Dedifferentiated amniotic fluid mesenchymal stem cell (primary cell): Measurements from ENCODE around the gene MAP6.

ENCODE experiments used
- DNase-seq: peaks from one replicate; pipeline ENCODE4 v3.0.0-alpha.2; 2016; ENCODE audit errors: extremely low spot score

The MAP6 gene

DNA sequence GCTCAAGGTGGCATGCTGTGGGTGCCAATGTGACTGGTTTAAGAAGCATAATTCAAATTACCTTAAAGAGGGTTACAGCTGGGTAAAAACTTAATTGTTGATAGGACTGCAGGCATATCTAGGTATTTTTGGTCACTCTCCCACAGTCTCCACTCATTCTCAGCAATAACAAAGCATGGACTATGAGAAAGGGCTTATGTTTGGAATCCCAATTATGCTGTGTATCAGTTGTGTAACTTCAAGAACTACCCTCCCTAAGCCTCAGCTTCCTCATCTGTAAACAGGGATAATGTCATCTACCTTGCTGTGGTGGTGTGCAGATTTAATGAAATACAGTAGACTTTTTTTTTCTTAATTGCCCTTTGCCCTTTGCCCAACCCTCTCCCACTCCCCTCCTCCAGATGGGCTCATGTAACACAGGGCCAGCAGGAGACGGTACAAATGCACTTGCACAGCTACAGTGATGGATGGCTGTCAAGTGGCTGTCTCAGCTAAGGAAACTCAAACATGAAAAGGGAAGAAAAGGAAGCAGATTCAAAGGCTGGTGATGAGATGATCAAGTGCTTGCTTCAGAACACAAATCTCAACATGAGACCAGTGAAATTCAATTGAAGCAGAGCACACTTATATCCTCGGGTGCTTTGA lies 37.6 kb downstream of the MAP6 start:
- DNase-seq = no peak

DNA sequence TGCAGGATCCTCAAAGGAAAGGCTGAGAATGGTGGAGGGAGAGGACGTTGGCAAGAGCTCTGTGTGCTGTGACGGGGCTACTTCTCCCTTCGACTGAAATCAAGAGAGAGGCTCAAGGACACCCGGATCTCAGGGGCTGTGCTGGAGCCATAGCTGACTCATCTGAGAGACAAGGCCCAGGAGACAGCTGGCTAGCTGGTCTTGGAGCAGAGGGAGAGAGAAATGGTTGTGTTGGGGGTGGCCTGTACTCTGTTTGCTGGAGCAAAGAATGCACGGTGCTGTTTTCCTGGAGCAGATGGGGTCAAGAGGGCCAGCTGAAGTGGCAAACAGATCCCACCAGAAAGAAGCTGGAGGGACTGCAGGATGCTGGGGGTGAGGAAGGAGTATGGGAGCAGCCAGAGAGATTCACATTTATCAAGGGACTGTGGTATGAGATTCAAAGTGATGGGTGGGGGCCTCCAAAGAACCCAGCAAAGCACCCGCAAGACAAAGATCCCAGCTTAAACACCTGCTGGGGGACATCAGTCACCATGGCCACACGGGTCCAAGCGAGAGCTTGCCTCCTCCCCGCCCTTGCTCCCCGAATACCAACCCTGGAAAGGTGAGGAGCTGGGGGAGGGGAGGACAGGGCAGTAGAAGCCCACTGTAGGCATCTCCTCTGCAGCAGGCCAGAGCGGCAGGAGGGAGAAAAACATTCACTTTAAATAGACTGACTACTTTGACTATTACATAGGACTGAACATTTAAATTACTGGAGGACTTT lies 40.8 kb downstream of the MAP6 start:
- DNase-seq = no peak

DNA sequence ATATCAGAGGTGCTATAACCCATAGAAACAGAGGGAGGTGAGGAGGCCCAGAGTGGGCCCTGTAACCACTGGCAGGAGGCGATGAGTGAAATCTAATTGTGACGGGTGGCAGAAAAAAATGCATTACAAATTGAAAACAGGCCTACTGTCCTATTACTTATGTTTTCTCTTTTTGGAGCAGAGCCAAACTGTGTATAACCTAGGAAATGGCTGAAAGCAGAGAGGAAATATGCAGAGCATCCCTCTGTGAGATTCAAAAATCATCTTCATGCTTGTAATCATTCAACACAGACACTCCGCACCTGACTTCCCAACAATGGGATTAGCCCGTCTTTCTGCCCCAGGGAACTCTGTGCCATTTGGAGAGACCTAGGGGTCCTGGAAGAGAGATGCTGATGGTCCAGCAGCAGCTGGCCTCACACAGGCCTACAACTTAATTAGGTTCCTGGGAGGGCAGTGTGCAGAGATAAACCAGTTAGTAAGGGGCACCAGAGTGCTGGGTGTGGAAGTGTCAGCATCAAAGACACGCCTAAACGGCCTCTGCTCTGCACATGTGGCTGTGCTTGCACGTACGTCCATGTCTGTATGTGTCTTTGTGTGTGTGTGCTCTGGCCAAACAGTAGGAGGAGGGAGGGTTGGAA lies 41.8 kb downstream of the MAP6 start:
- DNase-seq = no peak

DNA sequence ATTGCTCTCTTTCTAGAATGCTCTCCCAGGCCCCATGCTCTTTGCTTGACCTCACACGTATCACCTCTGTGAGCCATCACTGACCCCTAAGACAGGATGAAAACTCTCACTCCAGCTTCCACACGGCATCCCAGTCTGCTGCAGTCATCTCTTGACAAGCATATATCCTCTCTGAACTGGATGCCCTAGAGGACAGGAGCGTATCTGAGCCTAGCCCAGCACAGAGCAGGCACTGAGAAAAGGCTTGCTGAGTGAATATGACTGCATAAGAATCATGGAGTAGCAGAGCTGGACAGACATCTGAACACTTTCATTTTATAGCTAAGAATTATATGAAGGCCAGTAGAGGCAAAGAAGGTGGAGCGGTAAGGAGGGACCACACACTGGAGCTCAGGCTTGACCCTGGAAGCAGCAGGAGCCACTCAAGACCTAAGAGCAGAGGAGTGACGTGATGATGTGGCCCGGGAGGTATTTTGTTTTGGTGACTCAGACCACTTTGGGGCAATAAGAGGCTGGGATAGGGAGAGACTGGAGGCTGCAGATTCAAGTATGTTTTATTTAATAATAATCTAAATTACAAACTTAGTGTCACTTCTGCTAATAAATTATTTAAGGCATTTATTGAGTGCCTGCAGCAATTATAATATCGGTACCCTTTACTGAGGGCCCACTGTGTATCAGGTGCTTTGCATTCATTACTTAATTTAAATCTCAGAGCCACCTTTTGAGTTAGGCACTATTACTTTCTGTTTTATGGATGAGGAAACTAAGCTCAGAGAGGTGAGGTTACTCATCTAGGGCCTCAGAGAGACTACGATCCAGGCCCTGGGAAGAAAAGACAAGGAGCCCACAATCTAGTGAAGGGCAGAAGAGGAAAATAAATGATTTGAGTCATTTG lies 42.6 kb downstream of the MAP6 start:
- peak; percentile 65 for DNase-seq

DNA sequence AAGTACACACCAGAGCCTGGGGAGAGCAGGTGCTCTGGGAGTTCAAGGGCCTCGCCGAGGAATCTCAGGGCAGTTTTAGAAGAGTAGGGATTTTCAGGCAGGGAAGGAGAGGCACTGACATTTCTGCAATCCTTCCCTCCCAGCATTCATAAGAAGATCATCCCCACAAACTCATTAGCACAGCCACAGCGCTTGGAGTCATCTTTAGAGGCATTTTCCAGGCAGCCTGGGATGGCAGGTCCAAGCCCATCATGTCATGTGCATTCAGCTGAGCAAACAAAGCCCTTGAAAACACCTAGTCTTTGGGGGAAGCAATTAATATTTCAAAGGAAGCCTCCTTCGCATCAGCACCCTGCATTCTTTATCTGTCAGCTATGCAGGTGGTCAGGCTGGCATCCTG lies 43.8 kb downstream of the MAP6 start:
- no peak for DNase-seq

DNA sequence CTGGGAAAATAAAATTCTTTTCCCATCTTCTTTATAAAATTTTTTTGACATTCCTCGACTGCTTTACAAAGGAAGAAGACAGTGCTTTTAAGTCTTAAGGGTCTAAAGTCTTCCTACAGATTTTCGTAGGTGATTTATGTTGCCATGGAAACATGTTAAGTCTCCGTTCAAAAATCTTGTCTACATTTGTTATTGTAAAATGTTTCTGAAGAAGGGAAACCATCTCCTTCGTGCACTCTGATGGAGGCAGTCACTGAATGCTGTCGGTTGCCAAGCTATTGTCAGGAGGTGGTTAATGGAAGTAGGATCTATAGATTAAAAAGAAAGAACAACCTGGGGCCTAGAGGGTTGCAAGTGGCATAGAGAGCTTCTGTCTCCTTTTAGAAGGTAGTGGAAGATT lies 52.6 kb downstream of the MAP6 start:
- no peak for DNase-seq

DNA sequence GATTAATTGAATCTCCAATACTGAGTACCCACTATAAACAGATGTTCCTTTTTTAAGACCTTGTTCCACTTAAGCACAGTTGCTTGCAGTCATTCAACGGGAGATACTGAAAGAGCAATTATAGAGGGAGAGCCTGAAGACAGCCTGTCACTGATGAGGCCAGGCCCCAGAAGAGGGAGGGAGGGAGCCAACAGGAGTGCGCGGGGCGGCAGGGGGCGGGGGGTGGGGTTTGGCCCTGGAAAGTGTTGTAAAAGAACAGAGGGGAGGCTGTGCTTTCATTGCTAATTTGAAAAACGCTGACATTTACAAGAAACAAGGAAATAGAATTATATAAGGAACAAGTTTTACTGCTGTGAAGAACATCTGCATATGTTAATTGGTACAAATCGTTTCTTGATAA lies 53.1 kb downstream of the MAP6 start:
- no peak for DNase-seq

DNA sequence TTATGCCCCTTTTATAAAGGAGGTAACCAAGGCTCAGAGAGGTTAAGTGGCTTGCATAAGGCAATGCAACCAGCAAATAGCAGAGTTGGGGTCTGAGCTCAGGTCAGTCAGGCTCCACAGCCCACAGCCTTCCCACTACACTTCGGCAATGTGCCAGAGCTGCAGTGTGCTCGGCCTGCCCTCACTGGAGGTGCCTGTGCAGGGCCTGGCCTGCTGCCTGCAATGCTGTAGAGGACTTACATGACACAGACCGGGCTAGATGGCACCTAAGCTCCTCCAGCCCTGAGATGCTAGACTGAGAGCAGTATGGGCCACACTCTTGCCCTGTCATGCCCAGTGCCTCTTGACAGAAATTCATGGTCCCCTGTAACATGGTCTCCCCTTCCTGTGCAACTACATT lies 57.0 kb downstream of the MAP6 start:
- DNase-seq = no peak

DNA sequence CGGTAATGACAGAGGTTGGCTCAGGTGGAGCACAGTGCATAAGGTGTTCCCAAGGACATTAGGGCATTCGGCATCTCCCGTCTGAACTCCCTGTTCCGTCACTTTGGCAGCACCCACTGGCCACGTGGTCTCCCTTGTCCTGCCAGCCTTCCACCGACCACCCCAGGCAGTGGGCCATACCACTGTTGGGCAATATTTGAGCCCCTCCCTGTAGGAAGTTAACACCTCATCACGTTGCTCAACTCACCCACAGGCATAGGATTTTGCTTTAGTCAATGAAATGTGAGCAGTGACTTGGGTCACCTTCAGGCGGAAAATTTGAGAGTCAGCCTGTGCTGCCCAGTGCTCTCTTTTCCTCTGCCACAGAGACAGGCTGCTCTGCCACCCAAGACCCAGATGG lies 62.7 kb downstream of the MAP6 start:
- DNase-seq = no peak

DNA sequence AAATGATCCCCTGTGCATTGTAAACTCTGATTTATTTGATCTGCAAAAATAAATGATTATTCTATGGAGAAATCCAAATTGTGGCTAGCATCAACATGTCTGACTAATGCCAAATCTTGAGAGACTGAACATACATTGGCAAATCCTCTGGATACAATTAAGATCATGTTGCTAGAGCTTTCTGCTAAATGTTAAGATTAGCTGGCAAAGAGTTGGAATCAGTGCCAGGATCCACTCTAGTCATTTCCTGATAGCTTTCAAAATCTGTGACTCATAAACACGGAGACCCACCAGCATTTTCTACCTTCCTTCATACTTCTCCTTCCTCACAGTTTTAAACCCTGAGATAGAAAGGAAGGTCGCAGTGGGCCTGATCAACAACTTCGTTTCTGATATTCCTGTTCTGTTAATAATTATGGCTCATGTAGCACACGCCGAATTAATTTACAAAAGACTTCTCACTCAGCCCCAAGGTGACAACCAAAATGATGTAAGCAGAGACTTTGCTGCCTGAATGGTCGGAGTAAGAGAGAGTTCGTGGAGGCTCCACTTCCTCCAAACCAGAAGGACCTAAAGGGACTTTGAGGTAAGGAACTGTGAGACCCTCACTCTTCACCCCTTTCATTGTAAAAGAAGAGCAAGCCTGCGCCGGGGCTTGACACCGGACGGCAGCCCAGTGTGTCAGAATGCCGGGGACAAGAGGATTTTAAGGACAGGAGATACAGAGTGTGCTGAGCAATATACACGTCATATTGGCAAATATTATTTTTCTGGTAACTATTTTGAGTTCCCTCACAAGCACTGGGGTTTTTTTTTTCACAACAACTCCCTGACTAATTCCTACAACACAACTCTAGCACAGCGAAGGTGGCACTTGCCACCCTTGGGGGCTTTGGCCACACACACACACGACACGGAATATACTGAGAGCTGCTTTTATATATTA lies 64.8 kb downstream of the MAP6 start:
- peak; percentile 82 for DNase-seq

DNA sequence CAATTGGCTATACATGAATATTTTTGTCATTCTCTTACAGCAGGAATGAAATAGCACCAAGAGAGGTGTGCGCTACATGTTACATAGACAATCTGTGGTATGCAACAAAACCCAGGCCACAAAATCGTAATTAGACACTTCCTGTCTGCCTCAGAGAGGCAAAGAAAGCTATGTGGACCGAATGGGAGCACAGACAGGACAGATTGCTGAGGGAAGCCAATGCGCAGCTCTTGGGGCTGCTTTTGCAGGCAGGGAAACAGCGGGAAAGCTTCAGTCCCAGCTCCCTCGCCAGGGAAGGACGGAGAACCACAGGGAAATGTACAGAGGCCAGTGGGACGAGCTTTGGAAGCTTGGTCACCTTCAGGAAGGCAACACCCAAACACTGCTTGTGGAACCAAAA lies 65.9 kb downstream of the MAP6 start:
- DNase-seq = no peak

DNA sequence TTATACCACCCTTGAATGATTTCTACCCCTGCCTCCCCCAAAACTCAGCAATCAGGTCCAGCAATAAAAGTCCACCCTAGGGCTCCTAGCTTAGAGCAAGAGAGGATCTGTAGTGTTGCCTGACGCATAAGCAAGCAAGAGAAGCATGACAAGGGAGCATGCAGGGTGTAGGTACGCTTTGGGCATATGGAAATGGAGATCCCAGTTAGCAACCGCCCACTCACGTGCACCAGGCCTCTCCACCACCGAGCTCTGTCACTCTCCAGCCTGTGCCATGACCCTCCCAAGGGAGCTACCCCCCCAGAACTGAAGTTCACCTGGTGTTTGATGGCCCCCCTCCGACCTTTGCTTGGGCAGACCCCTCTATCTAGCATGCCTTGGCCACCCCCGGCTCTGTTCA lies 67.3 kb downstream of the MAP6 start:
- DNase-seq = no peak

DNA sequence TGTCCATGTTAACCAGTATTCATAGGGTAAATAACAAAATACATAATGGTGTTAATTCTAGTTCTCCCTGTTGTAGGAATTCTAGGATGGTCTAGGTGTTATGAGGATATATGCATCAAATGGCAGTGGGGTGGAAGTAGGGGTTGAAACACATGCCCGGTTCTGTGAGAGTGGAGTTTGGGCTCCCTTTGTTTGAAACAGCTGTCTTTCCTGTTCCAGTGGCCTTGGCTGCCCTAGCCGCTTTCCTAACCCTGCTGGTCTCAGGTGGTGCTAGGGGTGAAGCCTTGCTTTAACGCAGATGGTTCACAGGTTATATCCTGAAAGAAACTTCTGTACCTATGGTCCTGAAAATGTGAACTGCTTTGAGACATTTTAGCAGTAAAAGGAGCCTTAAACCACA lies 68.5 kb downstream of the MAP6 start:
- DNase-seq = no peak

DNA sequence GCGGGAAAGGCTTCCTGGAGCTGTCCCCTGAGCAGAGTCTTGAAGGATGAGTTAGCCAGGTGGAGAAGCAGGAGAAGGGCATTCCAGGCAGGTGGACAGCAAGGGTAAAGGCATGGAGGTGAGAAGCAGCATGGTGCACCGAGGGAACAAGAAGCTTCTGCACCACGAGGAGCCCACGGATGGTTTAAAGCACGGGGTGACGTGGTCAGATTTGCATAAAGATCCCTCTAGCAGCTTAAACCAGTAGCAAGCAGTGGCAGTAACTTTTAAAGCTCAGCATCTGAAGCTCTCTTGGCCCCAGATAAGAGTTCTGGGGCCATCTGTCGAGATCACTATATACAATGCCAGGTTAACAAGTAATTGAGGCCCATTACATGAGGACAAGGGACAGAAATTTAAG lies 69.9 kb downstream of the MAP6 start:
- DNase-seq = no peak

DNA sequence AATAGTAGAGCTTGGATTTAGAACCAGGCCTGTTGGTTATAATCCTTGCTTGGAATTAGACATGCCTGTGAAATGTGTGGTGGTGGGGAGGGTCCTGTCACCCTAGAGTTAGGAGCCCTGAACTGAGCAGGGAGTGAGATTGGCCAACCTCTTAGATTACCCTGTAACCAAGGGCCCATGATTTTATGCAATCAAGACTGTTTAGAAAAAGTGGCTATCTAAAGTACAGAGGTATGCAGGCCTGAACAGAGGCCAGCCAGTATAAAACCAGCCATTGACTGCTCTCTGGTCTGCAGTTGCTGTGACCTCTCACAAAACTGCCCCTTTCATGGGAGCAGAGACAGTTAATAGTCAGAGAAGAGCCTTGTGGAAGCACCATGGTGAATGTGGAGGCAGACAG lies 70.6 kb downstream of the MAP6 start:
- no peak for DNase-seq

DNA sequence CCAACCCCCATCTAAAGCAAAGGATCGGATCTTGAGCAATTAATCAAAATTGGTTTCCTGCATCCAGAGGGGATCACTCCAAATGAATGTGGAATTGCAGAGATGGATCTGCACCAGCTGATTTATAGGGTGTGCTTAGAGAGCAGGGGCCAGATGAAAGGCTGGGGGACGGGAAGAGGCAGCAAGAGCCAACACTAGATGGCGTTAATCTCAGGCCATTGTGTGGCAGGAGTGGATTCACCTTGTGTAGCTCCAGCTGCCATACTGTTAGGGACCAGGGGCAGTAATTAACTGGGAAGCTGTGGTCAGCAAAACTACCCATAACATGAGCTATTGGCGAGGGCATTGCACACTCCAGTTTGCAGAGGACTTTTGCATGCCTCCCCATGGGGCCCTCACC lies 71.2 kb downstream of the MAP6 start:
- DNase-seq = no peak

DNA sequence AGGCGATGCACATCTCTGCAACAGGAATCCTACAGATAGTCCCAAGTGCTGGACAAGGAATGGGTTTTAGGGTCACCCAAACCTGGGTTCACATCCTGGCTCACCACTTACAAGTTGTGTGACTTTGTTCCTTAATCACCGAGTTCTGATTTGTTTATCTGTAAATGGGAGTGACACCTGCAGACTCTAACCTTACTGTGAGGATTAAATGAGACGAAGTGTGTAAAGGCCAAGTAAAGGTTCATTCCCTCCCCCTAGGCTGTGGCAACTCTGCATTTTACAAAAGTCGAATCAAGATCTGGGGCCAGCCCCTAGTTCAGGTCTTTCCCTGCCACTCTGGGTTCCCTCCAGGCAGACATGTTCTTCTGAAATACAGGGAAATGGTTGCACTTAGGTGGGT lies 71.9 kb downstream of the MAP6 start:
- DNase-seq = no peak

DNA sequence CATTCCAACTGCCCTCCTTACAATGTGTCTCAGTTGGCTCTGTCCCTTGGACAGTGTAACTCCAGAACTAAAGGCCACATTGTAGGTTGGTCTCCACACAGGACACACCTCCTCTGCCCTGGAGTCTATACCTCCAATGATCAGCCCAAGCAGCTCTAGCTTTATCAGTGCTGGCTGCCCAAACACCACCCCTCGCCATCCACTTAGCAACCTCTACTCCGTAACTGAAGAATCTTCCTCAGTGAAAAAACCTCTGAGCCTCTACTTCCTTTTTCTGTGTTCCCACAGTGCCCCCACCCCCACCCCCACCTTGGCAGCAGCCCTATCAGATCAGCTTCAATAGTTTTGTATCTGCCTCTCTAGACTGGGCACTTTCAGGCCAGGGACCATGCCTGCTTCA lies 73.4 kb downstream of the MAP6 start:
- no peak for DNase-seq

DNA sequence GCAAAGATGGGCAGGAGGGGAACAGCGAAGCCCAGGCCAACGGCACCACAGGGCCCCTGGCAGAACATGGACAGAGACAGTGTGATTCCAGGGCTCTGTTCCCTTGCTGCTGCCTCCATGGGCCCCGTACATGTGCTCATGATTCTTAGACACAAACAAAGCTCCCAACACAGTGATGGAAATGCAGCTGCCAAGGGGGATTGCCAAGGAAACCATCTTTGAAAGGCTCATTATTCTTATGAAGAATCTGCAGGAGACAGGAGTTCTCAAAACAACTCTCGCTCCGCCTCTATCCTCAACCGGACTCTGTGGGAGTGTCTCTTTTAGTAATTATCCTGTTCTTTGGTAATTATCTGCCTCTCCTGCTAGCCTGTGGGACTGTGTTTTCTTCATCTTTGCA lies 74.6 kb downstream of the MAP6 start:
- DNase-seq = no peak

DNA sequence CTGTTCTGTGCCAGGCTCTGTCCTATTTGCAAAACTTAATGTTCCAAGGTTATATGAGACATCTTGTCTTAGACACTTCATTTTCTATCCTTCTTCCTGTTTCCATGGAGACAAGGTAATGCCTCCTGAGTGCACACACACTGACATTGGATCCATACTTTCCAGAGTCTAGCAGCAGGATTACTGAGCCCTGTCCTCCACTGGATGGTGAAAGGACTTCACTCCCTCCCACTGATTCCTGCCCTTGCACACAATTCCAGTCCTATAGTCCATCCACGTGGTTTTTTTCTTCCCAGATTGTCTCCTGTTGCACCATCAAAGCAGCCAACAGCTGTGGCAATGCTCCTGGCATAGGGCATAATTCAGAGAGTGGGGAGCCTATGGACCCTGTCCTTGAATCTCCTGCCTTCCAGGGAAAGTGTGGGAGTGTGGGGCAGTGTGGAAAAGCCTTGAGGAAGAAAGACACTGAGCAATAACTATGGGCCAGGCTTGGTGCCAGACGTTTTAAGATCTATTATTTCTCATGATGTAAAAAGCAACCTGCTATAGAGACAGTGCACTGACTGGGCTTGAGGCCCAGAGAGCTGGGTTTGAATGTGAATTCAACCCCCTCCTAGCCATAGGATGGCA lies 75.4 kb downstream of the MAP6 start:
- no peak for DNase-seq

DNA sequence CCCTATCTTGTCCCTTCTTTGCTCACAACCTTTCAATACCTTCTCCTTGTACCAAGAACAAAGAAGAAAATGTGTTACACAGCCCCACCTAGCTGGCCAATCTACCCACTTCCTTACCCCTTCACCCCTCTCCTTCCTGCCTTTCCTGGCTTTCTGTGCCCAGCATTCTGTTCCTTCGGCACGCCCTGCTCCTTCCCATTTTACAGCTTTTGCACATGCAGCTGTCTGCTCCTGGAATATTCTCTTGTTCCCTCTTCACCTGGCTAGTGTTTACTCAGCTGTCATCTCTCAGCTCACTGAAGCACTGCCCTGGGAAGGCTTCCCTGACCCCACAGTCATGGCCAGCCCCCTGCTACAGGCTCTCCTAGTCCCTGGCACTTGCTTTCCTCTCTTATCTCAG lies 76.1 kb downstream of the MAP6 start:
- no peak for DNase-seq
